HEK293T (cell line): ENCODE data around the gene ZNF2.
"Not testable (repeated sequence)": the region's sequence is repeated elsewhere in the genome, so short reads cannot be mapped to it uniquely, and the experiment has no call there.

Experiments used
- CTCF ChIA-PET: fragments of 350-600 bp; formaldehyde crosslinking; extraction: SDS; loops from one replicate; lab custom pipeline; 2021; ENCODE audit warnings: antibody characterized with exemption, inconsistent platforms; lab: Yijun Ruan, JAX
- POLR2A ChIA-PET: fragments of 350-600 bp; formaldehyde crosslinking; extraction: SDS; loops from one replicate; lab custom pipeline; 2020; ENCODE audit warnings: antibody characterized with exemption, inconsistent platforms; lab: Yijun Ruan, JAX
- DNase-seq: peaks from one replicate; pipeline ENCODE4 v3.0.0; 2012; ENCODE audit warnings: mixed read lengths; ENCODE audit errors: extremely low spot score
- ARNT ChIP-seq: fragments of 450-650 bp; IDR thresholded peaks from 2 replicates; pipeline ENCODE4 v1.6.1; 2017; ENCODE audit warnings: mild to moderate bottlenecking
- BHLHE40 ChIP-seq: fragments of 450-650 bp; IDR thresholded peaks from 2 replicates; pipeline ENCODE4 v1.6.1; 2016; ENCODE audit warnings: mild to moderate bottlenecking, moderate library complexity, borderline replicate concordance
- CTBP1 ChIP-seq: fragments of 450-650 bp; IDR thresholded peaks from 2 replicates; pipeline ENCODE4 v1.6.1; 2016; ENCODE audit warnings: borderline replicate concordance
- ELF4 ChIP-seq: fragments of 450-650 bp; IDR thresholded peaks from 2 replicates; pipeline ENCODE4 v1.6.1; 2017; ENCODE audit warnings: antibody characterized with exemption
- FOXA1 ChIP-seq: fragments of 450-650 bp; IDR thresholded peaks from 2 replicates; pipeline ENCODE4 v1.6.1; 2016; ENCODE audit warnings: mild to moderate bottlenecking
- FOXK2 ChIP-seq: fragments of 450-650 bp; IDR thresholded peaks from 2 replicates; pipeline ENCODE4 v1.6.1; 2016; ENCODE audit warnings: mild to moderate bottlenecking
- FOXM1 ChIP-seq: fragments of 450-650 bp; IDR thresholded peaks from 2 replicates; pipeline ENCODE4 v1.6.1; 2017; ENCODE audit warnings: mild to moderate bottlenecking, borderline replicate concordance
- HDGF ChIP-seq: fragments of 450-650 bp; IDR thresholded peaks from 2 replicates; pipeline ENCODE4 v1.6.1; 2017; ENCODE audit warnings: antibody characterized with exemption, borderline replicate concordance
- L3MBTL2 ChIP-seq: fragments of 450-650 bp; conservative IDR thresholded peaks from 2 replicates; pipeline ENCODE4 v1.6.1; 2016; ENCODE audit warnings: mild to moderate bottlenecking
- LEF1 ChIP-seq: fragments of 450-650 bp; IDR thresholded peaks from 2 replicates; pipeline ENCODE4 v1.6.1; 2017; ENCODE audit warnings: mild to moderate bottlenecking, borderline replicate concordance
- NFRKB ChIP-seq: fragments of 450-650 bp; IDR thresholded peaks from 2 replicates; pipeline ENCODE4 v1.6.1; 2016; ENCODE audit warnings: mild to moderate bottlenecking, moderate library complexity
- SP1 ChIP-seq: fragments of 450-650 bp; IDR thresholded peaks from 2 replicates; pipeline ENCODE4 v1.6.1; 2017
- SUZ12 ChIP-seq: fragments of 450-650 bp; IDR thresholded peaks from 2 replicates; pipeline ENCODE4 v1.6.1; 2016; ENCODE audit warnings: mild to moderate bottlenecking
- TARDBP ChIP-seq: fragments of 450-650 bp; IDR thresholded peaks from 2 replicates; pipeline ENCODE4 v1.6.1; 2016
- ZNF384 ChIP-seq: fragments of 450-650 bp; IDR thresholded peaks from 2 replicates; pipeline ENCODE4 v1.6.1; 2016
- TF ChIP-seq, protein P1 (sequence below): fragments of 450-650 bp; IDR thresholded peaks from 2 replicates; pipeline ENCODE4 v1.6.1; 2016

The ZNF2 gene

DNA sequence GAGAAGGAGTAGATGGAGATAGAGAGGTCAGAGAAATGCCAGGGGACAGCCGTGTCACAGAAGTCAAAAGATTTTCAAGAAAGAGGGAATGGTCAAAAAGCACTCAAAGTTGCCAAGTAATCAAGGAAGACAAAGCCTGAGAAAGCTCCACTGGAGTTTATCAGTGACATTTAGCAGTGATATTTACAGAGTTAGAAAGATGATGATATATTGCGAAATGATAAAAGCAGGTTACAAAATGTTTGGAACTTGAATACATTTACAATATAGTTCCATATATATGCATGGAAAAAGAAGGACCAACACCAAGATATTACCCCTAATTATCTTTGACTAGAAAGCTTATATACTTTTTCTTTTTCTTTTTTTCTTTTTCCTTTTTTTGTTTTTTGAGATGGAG, 20.4 kb downstream of the ZNF2 start:
- TF ChIP-seq FOXA1 (no peak), L3MBTL2 (no peak), CTBP1 (no peak)
- no peak for DNase-seq
- ChIA-PET POLR2A (interaction anchor here (0.7 kb wide), 1 partner anchor 94 kb away, joined by 3 read pairs; no protein-coding TSS in a partner anchor), CTCF (no interaction called here)

DNA sequence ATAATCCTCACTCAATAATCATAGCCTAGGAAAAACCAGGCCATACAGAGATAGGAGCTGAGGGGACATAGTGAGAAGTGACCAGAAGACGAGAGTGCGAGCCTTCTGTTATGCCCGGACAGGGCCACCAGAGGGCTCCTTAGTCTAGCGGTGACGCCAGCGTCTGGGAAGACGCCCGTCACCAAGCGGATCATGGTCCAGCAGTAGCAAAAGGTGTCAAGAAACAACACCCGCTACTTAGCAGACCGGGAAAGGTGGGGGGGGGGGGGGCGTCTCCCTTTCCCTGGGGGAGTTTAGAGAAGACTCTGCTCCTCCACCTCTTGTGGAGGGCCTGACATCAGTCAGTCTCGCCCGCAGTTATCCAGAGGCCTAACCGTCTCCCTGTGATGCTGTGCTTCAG, 27.3 kb downstream of the ZNF2 start:
- CTCF ChIA-PET, POLR2A ChIA-PET, DNase-seq: not testable (repeated sequence)

DNA sequence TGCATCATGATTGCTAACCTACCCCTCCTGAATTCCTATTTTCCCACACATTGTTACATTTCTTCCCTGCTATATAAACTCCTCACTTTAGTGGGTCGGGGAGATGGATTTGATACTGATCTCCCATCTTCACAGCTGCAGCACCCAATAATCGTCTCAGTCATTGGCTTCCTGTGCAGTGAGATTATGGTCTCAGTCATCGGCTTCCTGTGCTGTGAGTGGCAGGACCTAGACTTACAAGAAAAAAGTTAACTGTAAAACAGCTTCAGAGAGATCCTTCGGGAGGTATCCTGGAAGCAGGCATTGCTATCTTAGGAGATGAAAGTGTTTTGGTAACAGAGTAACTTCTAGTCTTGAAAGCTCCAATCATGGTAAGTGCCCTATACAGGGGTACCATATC, 38.3 kb downstream of the ZNF2 start:
- TF ChIP-seq SUZ12: no peak
- TF ChIP-seq SP1: no peak
- TF ChIP-seq HDGF: no peak
- TF ChIP-seq ELF4: no peak
- TF ChIP-seq, protein P1, sequence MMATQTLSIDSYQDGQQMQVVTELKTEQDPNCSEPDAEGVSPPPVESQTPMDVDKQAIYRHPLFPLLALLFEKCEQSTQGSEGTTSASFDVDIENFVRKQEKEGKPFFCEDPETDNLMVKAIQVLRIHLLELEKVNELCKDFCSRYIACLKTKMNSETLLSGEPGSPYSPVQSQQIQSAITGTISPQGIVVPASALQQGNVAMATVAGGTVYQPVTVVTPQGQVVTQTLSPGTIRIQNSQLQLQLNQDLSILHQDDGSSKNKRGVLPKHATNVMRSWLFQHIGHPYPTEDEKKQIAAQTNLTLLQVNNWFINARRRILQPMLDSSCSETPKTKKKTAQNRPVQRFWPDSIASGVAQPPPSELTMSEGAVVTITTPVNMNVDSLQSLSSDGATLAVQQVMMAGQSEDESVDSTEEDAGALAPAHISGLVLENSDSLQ: no peak
- TF ChIP-seq ARNT: no peak
- no peak for TF ChIP-seq CTBP1
- TF ChIP-seq TARDBP: no peak
- no peak for TF ChIP-seq LEF1
- TF ChIP-seq FOXA1: no peak
- no peak for TF ChIP-seq FOXM1
- TF ChIP-seq ZNF384: no peak
- TF ChIP-seq FOXK2: no peak
- TF ChIP-seq BHLHE40: no peak
- no peak for TF ChIP-seq NFRKB
- no peak for TF ChIP-seq L3MBTL2
- ChIA-PET CTCF (no interaction called here), POLR2A (no interaction called here)

DNA sequence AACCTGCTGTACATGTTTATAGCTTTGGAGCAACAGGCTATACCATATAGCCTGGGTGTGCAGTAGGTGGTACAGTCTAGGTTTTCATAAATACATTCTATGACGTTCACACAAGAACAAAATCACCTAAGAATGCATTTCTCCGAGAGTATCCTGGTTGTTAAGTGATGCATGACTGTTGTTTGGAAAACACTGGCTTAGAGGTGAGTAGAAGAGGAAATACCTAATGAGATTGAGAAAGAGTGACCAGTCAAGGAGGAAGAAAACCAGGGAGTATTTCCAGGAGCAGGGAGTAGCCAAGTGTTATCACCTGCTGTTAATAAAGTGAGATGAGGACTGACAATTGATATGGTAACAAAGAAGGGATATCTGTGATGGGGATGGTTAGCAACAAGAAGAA, 38.8 kb downstream of the ZNF2 start:
- ChIA-PET POLR2A (no interaction called here), CTCF (no interaction called here)
- TF ChIP-seq L3MBTL2 (no peak), NFRKB (no peak), ARNT (no peak), FOXA1 (no peak), SUZ12 (no peak), BHLHE40 (no peak), FOXK2 (no peak), SP1 (no peak), LEF1 (no peak), HDGF (no peak), FOXM1 (no peak), ZNF384 (no peak), ELF4 (no peak), TARDBP (no peak), CTBP1 (no peak)
- TF ChIP-seq, protein P1: no peak
- DNase-seq: no peak

More for the DNA sequence above, 38.3 kb downstream of the ZNF2 start:
- no peak for DNase-seq

DNA sequence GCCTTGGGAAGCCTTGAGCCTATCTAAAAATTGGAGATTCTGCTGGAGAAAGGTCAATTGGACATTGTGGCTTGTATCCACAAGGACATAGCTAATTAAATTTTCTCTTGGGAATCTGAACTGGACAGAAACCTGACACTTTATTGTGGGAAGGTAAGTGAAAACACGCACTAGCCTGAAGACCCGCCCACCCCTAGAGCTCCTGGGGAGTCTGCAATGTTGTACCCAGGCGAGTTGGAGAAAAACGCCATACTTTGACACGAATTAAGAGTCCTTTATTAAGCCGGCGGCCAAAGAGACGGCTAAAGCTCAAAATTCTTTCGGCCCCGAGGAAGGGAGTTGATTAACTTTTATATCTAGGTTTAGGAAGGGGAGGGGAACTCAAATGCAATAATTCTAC, 40.5 kb downstream of the ZNF2 start:
- DNase-seq: no peak
- CTCF ChIA-PET: no interaction called here
- POLR2A ChIA-PET: interaction anchor here (1.6 kb wide), 1 partner anchor 26 kb away, joined by 4 read pairs; no protein-coding TSS in a partner anchor
- no peak for TF ChIP-seq SUZ12
- no peak for TF ChIP-seq L3MBTL2
- no peak for TF ChIP-seq ARNT
- TF ChIP-seq, protein P1: no peak
- TF ChIP-seq FOXK2: no peak
- no peak for TF ChIP-seq ELF4
- TF ChIP-seq HDGF: no peak

DNA sequence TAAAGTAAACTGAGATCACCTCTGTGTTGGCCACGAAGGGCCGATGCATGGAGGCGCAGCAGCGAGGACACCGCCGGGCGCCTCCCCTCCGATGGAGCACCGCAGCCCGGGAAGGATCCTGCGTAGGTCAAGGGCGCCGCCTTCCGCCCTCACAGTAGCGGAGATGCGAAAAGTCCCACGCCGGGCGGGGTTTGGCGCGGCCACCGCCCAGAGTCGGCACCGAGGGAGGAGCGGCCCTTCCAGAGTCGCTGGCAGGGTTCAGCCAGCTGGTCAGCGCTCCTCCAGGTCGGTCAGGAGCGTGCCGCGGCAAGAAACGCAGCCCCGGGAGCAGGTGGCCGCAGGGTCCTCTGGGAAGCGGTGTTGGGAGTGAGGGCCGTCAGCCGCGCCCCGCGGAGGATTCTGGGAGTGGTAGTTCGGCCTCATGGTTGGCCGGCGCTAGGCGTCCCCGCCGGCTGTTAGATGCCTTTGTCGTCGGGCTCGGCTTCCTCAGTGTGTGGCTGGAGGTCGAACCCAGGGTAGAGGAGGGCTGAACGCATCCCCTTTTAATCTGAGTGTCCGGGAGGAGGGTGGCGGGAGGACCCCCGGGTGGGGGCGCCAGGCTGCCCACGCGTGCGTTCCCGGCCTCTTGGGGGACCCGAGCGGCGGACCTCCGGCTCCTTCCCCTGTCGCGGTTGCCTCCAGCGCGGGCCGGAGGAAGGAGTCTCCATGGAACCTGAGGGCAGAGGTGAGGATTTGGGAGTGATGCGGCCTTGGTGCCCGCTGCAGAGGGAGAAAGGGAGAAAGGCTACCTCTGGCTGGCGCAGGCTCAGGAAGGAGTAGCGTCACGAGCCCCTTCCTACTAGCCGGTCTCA, 41.7 kb downstream of the ZNF2 start, which contains the start of gene ZNF892:
Gene ZNF892 (plus strand): TSS at position 411 of the 851 bp plus-strand sequence. CDS start 295 bp downstream, at position 706.
- POLR2A ChIA-PET: interaction anchor here (1.6 kb wide), 1 partner anchor 25 kb away, joined by 4 read pairs; no protein-coding TSS in a partner anchor
- TF ChIP-seq ZNF384: no peak
- no peak for TF ChIP-seq BHLHE40
- TF ChIP-seq, protein P1: no peak
- no peak for TF ChIP-seq NFRKB
- TF ChIP-seq L3MBTL2: peak; percentile 95
- TF ChIP-seq FOXK2: no peak
- TF ChIP-seq CTBP1: peak; percentile 50; the same call in 1 of the 2 replicates
- TF ChIP-seq FOXA1: no peak
- no peak for TF ChIP-seq LEF1
- TF ChIP-seq SP1: no peak
- TF ChIP-seq HDGF: no peak
- TF ChIP-seq FOXM1: no peak
- TF ChIP-seq TARDBP: no peak
- TF ChIP-seq SUZ12: no peak
- no peak for TF ChIP-seq ARNT
- TF ChIP-seq ELF4: peak; percentile 36
- peak; percentile 92 for DNase-seq
- CTCF ChIA-PET: interaction anchor here (0.7 kb wide), 1 partner anchor 24 kb away, joined by 3 read pairs; no protein-coding TSS in a partner anchor
